ENCODE results near the gene DIPK1A. TPM values are rescaled to one million over a fixed set of nuclear protein-coding genes. Genes with fewer than 3 reads are reported as not detected.

The DIPK1A gene
- total RNA-seq, 4 donors from 2014 or later, result 3.8 to 7.6 (median 6.7) TPM

DNA sequence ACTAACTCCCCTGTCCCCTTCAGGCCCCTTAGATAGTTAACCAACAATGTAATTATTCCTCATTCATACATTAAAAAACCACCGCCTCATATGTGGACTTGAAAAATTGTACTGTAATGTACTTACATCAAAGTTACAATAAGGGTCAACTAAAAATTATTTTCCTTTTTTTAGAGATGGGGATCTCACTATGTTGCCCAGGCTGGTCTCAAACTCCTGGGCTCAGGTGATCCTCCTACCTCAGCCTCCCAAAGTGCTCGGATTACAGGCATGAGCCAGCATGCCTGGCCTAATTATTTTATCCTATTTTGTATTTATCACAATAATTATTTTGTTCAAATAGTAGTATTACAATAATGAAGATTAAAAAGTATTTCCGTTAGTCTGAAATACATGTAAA, 116.8 kb downstream of the DIPK1A start:
- H3K4me3 ChIP-seq (ENCODE audit: low read depth, poor library complexity, severe bottlenecking), result no peak overlapping the region
- no peak for DNase-seq (ENCODE audit: low spot score in 2 of 2)
- TF ChIP-seq, protein P1, sequence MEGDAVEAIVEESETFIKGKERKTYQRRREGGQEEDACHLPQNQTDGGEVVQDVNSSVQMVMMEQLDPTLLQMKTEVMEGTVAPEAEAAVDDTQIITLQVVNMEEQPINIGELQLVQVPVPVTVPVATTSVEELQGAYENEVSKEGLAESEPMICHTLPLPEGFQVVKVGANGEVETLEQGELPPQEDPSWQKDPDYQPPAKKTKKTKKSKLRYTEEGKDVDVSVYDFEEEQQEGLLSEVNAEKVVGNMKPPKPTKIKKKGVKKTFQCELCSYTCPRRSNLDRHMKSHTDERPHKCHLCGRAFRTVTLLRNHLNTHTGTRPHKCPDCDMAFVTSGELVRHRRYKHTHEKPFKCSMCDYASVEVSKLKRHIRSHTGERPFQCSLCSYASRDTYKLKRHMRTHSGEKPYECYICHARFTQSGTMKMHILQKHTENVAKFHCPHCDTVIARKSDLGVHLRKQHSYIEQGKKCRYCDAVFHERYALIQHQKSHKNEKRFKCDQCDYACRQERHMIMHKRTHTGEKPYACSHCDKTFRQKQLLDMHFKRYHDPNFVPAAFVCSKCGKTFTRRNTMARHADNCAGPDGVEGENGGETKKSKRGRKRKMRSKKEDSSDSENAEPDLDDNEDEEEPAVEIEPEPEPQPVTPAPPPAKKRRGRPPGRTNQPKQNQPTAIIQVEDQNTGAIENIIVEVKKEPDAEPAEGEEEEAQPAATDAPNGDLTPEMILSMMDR (IDR thresholded peaks at IDR 0.05), result no peak
- TF ChIP-seq POLR2A (IDR thresholded peaks at IDR 0.05), result no peak
- WGBS, 2 donors, result 95 to 96% methylated on average over 3 of the region's 3 CpGs
- intact Hi-C loops (cut with DNase I; ENCODE audit: low total_unique reads), result no loop called here

DNA sequence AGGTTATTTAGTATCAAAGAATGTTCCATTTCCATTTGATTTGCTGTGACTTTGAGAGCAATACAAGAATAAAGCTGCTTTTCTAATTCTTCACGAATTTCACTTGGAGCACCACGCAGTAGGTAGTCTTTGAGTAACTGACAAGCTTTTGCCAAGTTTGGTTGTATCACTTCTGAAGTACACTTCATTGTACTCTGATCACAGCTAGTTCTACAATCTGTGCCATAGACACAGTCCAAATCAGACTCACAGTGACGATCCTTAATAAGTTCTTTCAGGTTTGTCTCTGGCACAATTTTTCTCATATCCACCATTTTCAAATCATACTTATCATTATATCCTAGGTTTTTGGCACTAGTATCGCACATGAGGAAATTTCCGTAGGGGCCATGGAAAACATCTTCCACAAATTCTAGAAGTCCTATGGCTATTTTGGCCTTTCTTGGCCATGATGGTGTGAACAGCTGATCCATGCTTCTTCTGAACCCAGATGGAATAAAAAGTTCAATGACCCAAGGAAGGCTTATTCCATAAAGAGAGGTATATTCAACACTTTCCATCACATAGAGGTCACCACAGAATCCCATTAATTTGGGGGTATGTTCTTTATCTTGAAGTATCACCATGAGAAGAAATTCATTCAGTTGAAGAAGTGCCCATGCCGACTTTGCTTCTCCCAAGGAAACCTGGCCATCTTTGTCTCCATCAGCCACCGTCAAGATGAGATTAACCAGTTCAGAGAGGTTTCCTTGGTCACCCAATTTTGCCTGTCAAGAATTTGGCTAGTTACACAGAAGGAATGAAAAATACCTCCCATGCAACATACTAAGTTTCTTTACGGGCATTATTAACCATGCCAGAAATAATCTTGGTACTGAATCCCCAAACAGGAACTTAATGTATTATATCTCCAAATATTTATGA, 117.6 kb downstream of the DIPK1A start:
- no peak overlapping the region for H3K4me3 ChIP-seq (ENCODE audit: low read depth, poor library complexity, severe bottlenecking)
- no peak for DNase-seq (ENCODE audit: low spot score in 2 of 2)
- 91 to 94% methylated on average over 8 of the region's 8 CpGs for WGBS, 2 donors
- TF ChIP-seq POLR2A (IDR thresholded peaks at IDR 0.05), result no peak
- intact Hi-C loops (cut with DNase I; ENCODE audit: low total_unique reads), result no loop called here

DNA sequence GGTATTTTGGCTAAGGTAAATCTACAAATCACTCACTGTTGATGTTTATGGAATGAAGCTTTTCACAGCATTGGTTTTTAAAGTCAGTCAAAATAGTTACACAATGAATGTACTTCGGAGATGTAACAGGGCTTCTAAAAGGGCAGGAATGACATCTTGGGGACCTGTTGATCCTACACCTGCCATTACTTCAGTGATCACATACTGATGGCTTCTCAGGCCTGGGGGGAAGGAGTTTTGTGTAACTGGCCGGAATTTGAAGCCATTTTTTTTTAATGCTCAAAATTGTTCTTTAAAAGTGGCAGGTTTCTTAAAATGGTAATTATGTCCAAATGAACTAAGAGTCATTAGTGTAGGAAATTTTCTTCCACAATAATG, 118.2 kb downstream of the DIPK1A start:
- WGBS, 2 donors, result 32 to 40% methylated on average over 2 of the region's 2 CpGs
- TF ChIP-seq, protein P1 (IDR thresholded peaks at IDR 0.05), result no peak
- no peak for TF ChIP-seq POLR2A (IDR thresholded peaks at IDR 0.05)
- intact Hi-C loops (cut with DNase I; ENCODE audit: low total_unique reads), result no loop called here

DNA sequence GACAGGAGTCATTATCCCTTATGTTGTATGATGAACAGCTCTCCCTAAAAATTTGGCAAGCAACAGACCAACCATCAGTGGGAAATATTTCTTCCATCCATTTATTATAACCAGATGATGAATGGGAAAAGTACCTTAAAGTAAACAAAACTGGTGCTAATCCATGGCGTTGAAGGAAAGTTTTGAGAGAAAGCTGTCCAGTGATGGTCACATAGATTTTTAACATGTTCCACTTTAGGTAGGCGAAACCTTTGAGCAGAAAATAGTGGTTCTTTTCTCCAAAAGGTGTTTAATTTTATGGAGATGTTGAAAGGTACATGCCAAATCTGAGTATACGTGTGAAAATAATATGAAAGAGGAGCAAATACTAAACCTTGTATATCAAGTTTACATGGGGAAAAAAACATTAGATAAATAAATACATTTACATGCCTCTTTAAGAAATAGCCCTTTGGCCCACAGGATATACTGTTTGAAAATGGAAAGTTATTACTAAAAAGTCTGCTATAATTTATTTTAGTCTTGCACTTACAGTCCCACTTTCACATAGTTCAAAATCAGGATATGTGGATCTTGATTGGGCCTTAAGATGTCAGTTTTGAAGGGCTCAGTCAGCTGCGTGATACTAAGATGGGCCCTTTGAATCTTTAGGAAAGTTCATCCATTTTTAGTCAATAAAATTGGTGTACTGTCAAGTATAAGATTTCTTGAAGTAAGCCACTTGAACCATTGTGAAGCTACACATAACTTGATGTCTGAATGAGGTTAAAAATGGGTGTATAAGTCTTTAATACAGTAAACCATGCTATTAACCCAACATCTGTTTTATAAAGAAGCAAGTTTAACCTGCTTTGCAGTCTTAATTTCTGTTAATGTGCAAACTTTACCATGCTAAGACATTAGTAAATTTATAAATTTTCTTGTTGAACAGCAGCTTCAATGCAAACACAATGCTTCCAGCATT, 118.9 kb downstream of the DIPK1A start:
- intact Hi-C loops (cut with DNase I; ENCODE audit: low total_unique reads), result no loop called here
- H3K4me3 ChIP-seq (ENCODE audit: low read depth, poor library complexity, severe bottlenecking), result no peak overlapping the region
- WGBS, 2 donors, result 84 to 86% methylated on average over 4 of the region's 4 CpGs
- DNase-seq (ENCODE audit: low spot score in 2 of 2), result no peak
- TF ChIP-seq, protein P1 (IDR thresholded peaks at IDR 0.05), result no peak
- TF ChIP-seq POLR2A (IDR thresholded peaks at IDR 0.05), result no peak

More for the DNA sequence above, 118.2 kb downstream of the DIPK1A start:
- H3K4me3 ChIP-seq (ENCODE audit: low read depth, poor library complexity, severe bottlenecking), result no peak overlapping the region
- no peak for DNase-seq (ENCODE audit: low spot score in 2 of 2)

DNA sequence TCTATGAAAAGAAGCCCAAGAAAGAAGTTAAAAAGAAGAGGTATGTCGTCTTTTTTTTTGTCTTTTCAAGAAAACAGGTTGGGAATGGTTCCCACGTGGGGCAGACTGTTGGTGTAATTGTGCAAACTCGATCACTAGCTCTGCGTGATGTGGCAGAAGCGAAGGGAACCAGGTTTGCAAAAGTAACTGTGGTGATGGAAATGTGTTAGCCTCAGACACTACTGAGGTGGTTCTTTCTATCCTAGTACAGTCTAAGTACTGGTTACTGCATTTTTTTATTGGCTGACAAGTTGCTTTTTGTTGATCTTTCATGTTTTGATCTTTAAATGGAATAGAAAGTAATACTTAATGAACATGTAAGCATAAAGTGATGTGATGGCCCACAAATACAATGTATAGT, 120.7 kb downstream of the DIPK1A start:
- H3K4me3 ChIP-seq (ENCODE audit: low read depth, poor library complexity, severe bottlenecking), result no peak overlapping the region
- no peak for DNase-seq (ENCODE audit: low spot score in 2 of 2)
- intact Hi-C loops (cut with DNase I; ENCODE audit: low total_unique reads), result no loop called here
- TF ChIP-seq, protein P1 (IDR thresholded peaks at IDR 0.05), result no peak
- no peak for TF ChIP-seq POLR2A (IDR thresholded peaks at IDR 0.05)
- WGBS, 2 donors, result 60 to 79% methylated on average over 5 of the region's 5 CpGs

DNA sequence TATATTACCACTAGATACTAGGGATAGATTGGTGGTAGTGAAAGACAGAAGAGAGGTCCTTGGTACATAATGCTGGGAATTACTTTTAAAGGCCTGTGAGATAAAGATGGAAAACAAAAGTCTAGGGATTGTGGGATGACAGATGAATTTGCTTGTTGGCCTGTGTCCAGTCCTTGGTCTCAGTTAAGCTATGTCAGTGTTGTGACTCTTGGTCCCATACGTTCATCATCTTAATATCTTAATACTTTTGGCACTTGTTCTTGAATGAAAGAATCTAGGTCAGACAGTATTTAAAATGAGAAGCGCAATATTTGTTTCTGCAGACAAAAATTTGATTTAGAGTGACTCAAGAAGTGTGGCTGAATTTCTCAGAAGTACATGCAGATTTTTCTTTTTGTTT, 121.8 kb downstream of the DIPK1A start:
- TF ChIP-seq, protein P1 (IDR thresholded peaks at IDR 0.05), result no peak
- no peak for TF ChIP-seq POLR2A (IDR thresholded peaks at IDR 0.05)
- intact Hi-C loops (cut with DNase I; ENCODE audit: low total_unique reads), result no loop called here
- WGBS, 2 donors, result 54% methylated on average over 2 of the region's 2 CpGs
- no peak for DNase-seq (ENCODE audit: low spot score in 2 of 2)
- no peak overlapping the region for H3K4me3 ChIP-seq (ENCODE audit: low read depth, poor library complexity, severe bottlenecking)
